Right ventricle myocardium superior (tissue), 1 donor: ENCODE measurements around the gene SIRT5. TPM values are rescaled to one million over a fixed set of nuclear protein-coding genes. Genes with fewer than 3 reads are reported as not detected.

ENCODE experiments used
- ATAC-seq: fragments of 200-7000 bp; cut with Tn5 transposase; one replicate; pipeline ENCODE4 v1.9.1; 2020; ENCODE audit warnings: mild to moderate bottlenecking; ENCODE audit not compliant: poor library complexity
- DNase-seq: peaks from one replicate; pipeline ENCODE4 v3.0.0-alpha.2; 2020
- intact Hi-C: fragments of 100-400 bp; cut with DNase I; formaldehyde crosslinking; loops from one replicate; pipeline ENCODE4 v1.11.2; 2022
- total RNA-seq: library from RNA; stranded (reverse); fragmentation: NEBNext Ultra II Directional; extraction: Animal tissue kit (Norgen Biotek cat#: 25700); gene quantifications from one replicate; pipeline ENCODE4 v1.2.1, GENCODE V29; 2021
- donor health status: DM: no; HTN: yes; CAD: no; lungs with severe emphysema.

The SIRT5 gene
- total RNA-seq, 1 donor from 2014 or later, result 53.3 TPM

GRCh38 chr6:13545885-13546284, 28.5 kb upstream of the SIRT5 start:
- no peak for DNase-seq
- intact Hi-C loops, result no loop called here
- ATAC-seq, result no peak

DNA sequence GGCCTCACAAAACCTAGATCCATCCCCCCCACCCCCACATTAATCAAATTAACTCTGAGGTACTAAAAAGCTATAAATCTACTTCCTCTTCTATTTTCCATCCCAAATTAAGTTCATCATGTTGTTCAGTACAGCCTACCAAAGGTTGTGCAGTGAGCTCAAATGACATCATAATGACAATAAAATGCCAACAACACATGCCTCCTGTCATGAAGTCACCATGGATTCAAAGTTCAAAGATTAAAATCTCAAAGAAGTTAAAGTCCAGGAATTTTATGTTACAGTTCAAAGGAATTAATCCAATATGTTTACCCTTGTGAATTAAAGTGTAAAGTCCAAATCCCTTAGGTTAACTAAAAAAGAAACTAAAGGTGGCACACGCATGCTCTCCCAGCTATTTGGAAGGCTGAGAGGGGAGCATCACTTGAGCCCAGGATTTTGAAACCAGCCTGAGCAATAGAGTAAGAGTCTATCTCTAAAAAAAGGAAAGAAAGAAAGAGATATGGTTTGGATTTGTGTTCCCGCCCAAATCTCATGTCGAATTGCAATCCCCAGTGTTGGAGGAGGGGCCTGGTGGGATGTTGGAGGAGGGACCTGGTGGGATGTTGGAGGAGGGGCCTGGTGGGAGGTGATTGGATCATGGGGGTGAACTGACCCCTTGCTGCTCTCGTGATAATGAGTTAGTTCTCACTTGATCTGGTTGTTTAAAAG, 25.7 kb upstream of the SIRT5 start:
- ATAC-seq (no peak), DNase-seq (no peak)
- intact Hi-C loops, result no loop called here

- intact Hi-C loops, result no loop called here
- DNase-seq, result no peak
- no peak for ATAC-seq
Observed at GRCh38 chr6:13550656-13551055, 23.7 kb upstream of the SIRT5 start.

GRCh38 chr6:13553646-13554045, 20.8 kb upstream of the SIRT5 start:
- intact Hi-C loops, result no loop called here
- no peak for ATAC-seq
- DNase-seq, result no peak

- intact Hi-C loops, result no loop called here
- DNase-seq (peak; percentile 60), ATAC-seq (peak; percentile 66)
Observed at GRCh38 chr6:13554929-13555333, 19.5 kb upstream of the SIRT5 start.

GRCh38 chr6:13557841-13558240, 16.6 kb upstream of the SIRT5 start:
- ATAC-seq, result no peak
- intact Hi-C loops, result no loop called here
- no peak for DNase-seq

GRCh38 chr6:13558718-13559117, 15.7 kb upstream of the SIRT5 start:
- ATAC-seq, result no peak
- intact Hi-C loops, result no loop called here

DNA sequence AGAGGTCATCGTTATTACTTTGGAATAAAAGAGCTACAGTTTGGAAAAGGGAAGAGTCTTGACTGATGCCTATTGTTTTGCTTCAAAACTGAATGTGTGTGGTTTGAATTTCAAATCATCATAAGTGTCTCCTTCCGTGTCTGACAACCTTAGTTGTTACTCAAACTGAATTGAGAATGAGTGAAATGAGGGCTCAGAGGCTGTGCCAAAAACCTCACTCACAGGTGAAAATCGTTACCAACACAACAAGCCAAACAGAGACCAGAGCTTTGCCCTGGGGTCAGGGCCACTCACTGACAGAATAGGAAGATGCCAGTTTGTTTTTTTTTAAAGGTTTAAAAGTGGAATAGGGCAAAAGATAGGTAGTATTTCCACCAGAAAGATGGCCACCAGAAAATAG, 15.2 kb upstream of the SIRT5 start:
- DNase-seq, result no peak
- intact Hi-C loops, result no loop called here
- no peak for ATAC-seq

More at GRCh38 chr6:13558718-13559117, 15.7 kb upstream of the SIRT5 start:
- no peak for DNase-seq

- ATAC-seq, result no peak
- intact Hi-C loops, result no loop called here
- DNase-seq, result no peak
Observed at GRCh38 chr6:13559968-13560650, 14.3 kb upstream of the SIRT5 start.

- DNase-seq (no peak), ATAC-seq (no peak)
- intact Hi-C loops, result no loop called here
Observed at GRCh38 chr6:13560651-13561044, 13.8 kb upstream of the SIRT5 start.

- DNase-seq (no peak), ATAC-seq (peak; percentile 81)
- intact Hi-C loops, result no loop called here
Observed at GRCh38 chr6:13561624-13562267, 12.7 kb upstream of the SIRT5 start.

GRCh38 chr6:13563009-13563408, 11.4 kb upstream of the SIRT5 start:
- DNase-seq (no peak), ATAC-seq (no peak)
- intact Hi-C loops, result no loop called here

GRCh38 chr6:13565921-13566320, 8.5 kb upstream of the SIRT5 start:
- intact Hi-C loops, result no loop called here
- no peak for DNase-seq
- ATAC-seq, result no peak

DNA sequence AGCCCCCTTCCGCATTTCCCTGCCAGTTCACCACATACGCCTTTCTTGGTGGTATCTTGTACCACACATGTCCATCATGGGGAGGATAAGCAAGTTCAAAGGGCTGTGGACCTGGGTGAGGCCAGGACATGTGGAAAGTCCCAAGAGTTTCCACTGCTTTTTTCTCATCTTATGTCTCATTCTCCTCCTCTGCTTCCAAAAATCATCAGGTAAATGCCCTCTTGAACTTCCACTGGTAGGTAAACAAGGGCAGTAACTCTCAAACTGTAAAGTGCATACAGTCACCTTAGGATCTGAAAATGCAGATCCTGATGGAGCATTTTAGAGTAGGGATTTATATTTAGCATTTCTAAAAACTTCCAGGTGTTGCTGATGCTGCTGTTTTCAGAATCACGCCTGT, 7.9 kb upstream of the SIRT5 start:
- ATAC-seq (no peak), DNase-seq (no peak)
- intact Hi-C loops, result no loop called here

- intact Hi-C loops, result no loop called here
- DNase-seq (no peak), ATAC-seq (no peak)
Observed at GRCh38 chr6:13568970-13569369, 5.4 kb upstream of the SIRT5 start.

- intact Hi-C loops, result no loop called here
- DNase-seq, result no peak
Observed at GRCh38 chr6:13572240-13572639, 2.2 kb upstream of the SIRT5 start.

DNA sequence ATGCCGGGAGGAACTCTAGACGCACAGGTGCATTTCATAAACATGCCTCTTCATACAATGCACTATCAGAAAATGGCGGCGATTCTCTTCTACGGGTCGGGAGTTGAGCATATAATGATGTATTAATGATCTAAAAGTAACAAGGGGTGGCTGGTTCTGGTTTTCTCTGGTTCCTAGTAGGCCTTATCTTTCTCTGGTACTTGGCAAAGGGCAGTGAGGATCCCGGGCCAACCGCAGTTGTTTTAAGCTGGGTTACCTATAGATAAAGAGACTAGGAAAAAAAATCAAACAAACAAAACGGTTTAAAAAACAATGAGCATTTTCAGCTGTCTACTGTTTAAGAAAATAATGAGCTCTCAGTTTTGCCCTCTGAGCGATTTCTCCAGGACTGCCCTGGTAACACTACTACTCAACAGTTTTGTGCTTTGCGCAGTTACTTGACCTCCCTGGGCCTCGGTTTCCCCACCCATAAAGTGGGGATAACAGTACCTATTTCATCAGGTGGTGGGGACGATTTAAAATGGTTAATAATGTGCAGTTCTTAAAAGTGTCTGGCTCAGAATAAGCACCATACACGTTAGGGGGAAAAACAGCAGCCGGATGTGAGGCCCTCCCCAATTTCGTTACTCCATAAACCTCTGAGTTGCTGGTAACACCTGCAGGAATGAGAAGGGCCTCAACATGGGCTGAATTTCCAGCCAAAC, 1.3 kb upstream of the SIRT5 start:
- no peak for ATAC-seq
- intact Hi-C loops, result no loop called here

More at GRCh38 chr6:13572240-13572639, 2.2 kb upstream of the SIRT5 start:
- ATAC-seq, result no peak

DNA sequence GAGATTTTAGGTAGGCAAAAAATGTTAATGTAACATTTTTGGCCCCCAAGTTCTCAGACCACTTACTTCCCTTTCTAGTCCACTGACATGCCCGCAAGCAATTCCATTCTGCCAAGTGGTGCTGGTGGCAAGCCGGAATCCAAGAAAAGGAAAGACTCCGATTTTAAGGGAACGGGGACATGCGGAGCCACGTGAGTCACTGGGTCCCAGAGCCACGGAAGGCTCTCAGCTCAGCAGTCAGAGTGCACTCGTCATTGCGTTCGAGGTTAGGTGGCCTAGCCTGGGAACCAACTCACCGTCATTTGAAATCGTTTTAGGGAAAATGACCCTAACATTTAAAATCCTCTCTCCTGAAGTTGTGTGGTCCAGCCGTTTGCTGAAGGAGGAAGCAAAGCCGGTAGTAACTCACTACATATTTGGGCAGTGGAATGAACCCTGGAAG, 711 bp upstream of the SIRT5 start:
- intact Hi-C loops, result no loop called here
- ATAC-seq (no peak), DNase-seq (peak; percentile 53)

More for the DNA sequence above, 1.3 kb upstream of the SIRT5 start:
- DNase-seq, result no peak

DNA sequence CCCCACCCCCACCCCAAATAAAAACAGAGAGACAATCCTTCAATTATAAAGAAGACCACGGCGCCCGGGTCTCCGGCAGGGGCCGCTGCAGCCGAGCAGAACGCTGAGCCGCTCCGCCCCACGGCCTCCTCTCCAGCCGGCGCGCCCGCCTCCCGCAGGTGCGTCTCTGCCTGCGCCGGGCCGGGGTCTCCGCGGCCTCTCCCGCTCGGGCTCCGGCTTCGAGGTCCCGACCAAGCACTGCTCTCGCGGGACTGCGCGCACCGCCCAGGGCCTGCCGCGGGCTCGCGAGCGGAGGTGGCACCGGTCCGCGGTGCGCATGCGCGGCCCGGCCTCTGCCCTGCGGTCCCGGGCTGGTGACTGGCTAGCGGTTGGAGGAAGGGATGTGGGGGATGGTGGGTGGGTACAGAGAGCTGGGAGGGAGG, 241 bp upstream of the SIRT5 start:
- DNase-seq (peak; percentile 94), ATAC-seq (peak; percentile 96)
- intact Hi-C loops, result no loop called here
